Subcutaneous adipose tissue (tissue), 4 donors: Measurements from ENCODE around the gene CHN2. TPM values are rescaled to one million over a fixed set of nuclear protein-coding genes. Genes with fewer than 3 reads are reported as not detected.

Experiments used
- total RNA-seq, 4 donors: library from RNA; depleted of rRNA; stranded (reverse); fragments of >200 nt; gene quantifications; one replicate each; pipeline ENCODE4 v1.1.0, GENCODE V29; 2016
- TF ChIP-seq, protein P1 (sequence below): fragments of 450-650 bp; IDR thresholded peaks from one replicate; pipeline ENCODE4 v1.5.1; 2016; ENCODE audit warnings: low read depth, mild to moderate bottlenecking, control low read depth, antibody characterized with exemption, moderate library complexity

CHN2 gene
- total RNA-seq, 4 donors from 2014 or later = 10.0 to 19.4 (median 13.8) TPM

DNA sequence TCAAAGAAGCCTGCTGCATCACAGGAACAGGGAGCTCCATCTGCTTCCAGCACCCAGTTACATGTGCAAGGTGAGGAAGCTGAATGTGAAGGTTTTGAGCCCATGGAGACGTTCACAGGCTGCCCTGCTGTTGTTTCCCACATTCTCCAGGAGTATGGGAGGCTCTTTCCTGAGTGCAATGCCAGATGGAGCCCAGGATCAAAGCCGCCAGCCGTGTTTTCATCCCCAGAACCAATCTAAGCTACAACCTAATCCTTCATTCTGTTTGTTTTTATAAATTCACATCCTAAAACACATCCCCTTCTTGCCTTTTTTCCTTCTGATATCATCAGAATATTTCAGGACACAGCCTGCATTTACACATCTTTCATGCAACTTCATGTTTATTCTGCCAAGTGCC lies 270.2 kb downstream of the CHN2 start:
- TF ChIP-seq, protein P1, sequence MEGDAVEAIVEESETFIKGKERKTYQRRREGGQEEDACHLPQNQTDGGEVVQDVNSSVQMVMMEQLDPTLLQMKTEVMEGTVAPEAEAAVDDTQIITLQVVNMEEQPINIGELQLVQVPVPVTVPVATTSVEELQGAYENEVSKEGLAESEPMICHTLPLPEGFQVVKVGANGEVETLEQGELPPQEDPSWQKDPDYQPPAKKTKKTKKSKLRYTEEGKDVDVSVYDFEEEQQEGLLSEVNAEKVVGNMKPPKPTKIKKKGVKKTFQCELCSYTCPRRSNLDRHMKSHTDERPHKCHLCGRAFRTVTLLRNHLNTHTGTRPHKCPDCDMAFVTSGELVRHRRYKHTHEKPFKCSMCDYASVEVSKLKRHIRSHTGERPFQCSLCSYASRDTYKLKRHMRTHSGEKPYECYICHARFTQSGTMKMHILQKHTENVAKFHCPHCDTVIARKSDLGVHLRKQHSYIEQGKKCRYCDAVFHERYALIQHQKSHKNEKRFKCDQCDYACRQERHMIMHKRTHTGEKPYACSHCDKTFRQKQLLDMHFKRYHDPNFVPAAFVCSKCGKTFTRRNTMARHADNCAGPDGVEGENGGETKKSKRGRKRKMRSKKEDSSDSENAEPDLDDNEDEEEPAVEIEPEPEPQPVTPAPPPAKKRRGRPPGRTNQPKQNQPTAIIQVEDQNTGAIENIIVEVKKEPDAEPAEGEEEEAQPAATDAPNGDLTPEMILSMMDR = no peak

DNA sequence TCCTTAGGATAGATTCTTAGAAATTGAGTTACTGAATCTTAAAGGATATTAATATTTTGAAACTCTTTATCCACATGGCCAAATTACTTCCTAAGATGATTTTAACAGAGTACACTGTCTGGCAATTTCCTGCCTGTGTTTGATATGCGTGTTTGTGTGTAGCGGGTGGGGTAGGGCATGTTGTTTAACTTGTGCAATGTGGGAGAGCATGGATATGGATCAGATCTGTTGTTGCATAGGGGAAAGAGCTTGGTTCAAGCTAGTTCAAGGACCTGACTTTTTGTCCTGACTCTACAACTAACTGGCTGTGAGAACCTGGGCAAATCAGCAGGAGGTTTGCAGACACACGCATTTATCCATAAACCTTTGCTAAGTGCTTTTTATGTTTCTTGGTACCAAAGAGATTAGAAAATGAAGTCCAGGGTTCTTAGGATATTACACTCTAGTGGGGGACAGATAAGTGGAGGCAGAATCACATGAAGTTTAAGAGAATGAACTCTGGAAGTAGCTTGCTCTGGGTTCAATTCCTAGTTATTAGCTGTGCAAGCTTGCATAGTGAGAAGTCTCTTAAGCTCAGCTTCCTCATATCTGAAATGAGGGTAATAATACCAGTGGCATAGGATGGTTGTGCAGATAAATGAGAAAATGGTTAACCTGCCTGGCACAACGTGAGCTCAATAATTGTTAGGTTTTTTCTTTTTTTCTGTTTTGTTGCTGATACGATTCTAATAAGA lies 272.8 kb downstream of the CHN2 start:
- TF ChIP-seq, protein P1 = no peak

DNA sequence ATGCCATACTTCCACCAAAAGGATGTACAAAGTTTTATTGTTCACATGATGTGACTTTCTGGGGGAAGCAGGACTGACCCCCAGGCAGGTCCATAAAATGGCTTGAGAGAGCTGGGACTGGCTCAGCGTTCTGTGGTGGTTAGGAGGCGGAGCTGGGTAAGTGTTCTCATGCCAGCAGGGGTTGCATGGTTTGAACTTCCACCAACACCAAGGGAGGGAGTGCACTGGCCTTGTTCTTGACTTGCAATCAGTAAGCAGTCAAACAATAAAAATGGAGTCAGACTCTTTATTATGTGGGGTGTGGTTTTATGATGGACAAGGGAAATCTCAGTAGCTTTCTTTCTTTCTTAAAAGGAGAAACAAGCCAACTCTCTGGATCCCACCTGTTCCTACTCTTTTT lies 273.6 kb downstream of the CHN2 start:
- TF ChIP-seq, protein P1 = no peak

DNA sequence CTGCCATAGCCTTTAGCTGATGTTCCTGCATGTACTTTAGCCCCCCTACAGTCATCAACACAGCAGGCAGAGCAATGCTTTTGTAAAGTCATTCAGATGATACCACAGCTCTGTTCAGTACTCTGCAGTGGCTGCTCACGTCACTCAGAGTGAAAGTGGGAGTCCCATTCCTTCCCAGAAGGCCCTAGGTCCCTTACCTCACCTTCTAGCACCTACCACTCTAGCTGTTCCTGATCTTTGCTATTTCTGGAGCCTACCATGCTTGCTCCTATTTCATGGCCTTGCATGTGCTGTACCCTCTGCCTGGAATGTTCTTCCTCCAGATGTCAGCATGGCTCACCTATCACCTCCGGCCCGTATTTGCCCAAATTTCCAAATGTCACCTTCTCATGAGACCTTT lies 274.7 kb downstream of the CHN2 start:
- TF ChIP-seq, protein P1 = no peak

DNA sequence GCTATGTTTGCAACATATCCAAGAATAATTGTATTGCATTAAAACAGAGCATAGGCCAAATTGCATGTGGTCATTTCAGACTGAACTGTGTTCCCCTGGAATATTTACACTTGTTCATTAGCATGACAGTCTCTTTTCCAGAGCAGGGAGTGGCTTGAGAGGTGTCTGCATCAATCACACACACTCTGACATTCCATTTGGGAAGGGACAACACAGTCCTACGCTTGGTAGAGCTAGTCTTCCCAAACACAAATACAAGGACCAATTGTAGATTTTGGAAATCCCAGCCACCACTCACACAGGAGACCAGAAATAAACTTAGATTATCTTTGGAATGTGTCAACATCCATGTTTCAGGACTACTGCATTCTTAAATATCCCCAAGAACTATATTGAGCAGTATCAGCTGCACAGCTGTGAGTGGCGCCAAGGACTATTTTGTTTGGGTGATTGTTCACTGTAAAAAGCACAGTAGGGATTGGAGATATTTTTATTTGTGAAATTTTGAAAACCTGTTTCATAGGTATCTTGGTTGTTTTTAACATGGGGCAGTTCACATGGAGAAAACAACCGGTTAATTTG lies 275.5 kb downstream of the CHN2 start:
- TF ChIP-seq, protein P1 = no peak

DNA sequence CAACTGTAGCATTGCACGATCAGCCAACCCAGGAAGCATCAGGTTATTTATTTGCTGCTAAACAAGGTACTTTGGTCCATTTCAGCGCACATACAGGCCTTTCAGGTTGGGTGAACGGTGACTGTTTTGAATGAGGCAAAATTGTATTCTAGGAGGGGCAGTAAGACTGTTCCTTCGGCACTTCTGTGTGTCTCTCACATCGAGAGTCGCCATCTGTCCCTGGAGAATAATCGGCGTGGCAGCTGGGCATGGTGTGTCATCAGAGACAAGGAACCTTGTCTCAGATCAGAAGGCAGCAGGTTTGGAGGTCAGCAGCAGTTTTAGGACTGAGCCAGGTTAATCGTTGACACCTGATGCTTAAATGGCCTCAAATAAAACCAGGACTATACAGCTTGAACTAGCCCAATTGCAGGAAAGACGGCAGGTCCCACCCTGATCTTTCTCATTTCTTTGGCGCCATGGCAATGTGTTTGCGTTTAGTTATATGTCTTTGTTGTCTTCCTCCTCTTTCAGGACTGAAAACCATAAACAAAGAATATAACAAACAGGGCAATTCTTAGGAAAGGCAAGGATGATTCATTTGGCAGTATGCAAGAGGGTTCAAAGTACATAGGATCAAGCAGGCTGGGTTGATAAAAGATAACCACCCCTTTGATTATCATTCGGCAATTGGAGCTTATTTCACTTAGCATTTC lies 277.0 kb downstream of the CHN2 start:
- TF ChIP-seq, protein P1 = no peak

DNA sequence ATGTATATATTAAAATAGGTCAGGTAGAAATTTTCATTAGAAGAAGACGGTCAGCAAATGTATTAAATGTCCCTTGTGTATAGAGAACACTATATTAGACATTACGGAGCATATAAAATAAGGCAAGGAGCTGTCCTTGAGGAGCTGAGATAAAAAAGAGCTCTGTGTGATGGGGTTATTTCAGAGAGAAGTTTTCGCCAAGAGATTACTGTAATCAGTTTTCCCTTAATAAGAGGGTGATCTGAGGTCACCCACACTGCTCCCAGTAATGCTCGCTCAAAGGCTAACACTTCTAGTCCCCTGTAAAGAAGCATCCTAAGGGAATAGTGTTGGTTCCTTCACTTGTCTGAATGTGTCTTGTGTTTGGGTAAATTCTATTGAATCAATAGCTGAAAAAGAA lies 282.3 kb downstream of the CHN2 start:
- TF ChIP-seq, protein P1 = no peak
